OCI-LY7 (cell line): ENCODE results near the gene EIF3D. TPM values are rescaled to one million over a fixed set of nuclear protein-coding genes. Genes with fewer than 3 reads are reported as not detected.

ENCODE experiments used
- BruUV-seq: library from RNA; stranded (reverse); fragments of 400-500 nt; replicated peaks from 2 replicates; lab custom pipeline; 2021; lab: Mats Ljungman, UMichigan
- CTCF ChIA-PET: fragments of 300-600 bp; sonication (Branson Sonifier 250); formaldehyde crosslinking; loops from one replicate; lab custom pipeline; 2022; ENCODE audit warnings: antibody characterized with exemption; ENCODE audit not compliant: unreplicated experiment; lab: Charles Lee
- POLR2A ChIA-PET: fragments of 300-600 bp; sonication (Branson Sonifier 250); formaldehyde crosslinking; loops from one replicate; lab custom pipeline; 2022; ENCODE audit warnings: antibody characterized with exemption; lab: Charles Lee
- DNase-seq: peaks from one replicate; pipeline ENCODE4 v3.0.0-alpha.2; 2015; ENCODE audit warnings: low spot score
- H2AFZ ChIP-seq: fragments of 200-600 bp; sonication (generic), shearing (Covaris generic); 2 replicates; pipeline ENCODE4 v1.6.1; 2014; ENCODE audit warnings: mild to moderate bottlenecking, antibody characterized with exemption, low read length, moderate library complexity
- H3K27ac ChIP-seq: fragments of 200-600 bp; sonication (generic); 2 replicates; pipeline ENCODE4 v1.5.1; 2014; ENCODE audit warnings: mixed run types, low read depth, mild to moderate bottlenecking, moderate library complexity, low read length, inconsistent platforms; ENCODE audit not compliant: poor library complexity, severe bottlenecking
- H3K36me3 ChIP-seq: fragments of 200-600 bp; sonication (generic); 2 replicates; pipeline ENCODE4 v1.6.1; 2014; ENCODE audit warnings: mild to moderate bottlenecking, antibody characterized with exemption, low read length, moderate library complexity, mixed read lengths; ENCODE audit not compliant: insufficient read depth
- H3K4me1 ChIP-seq: fragments of 200-600 bp; sonication (generic); 2 replicates; pipeline ENCODE4 v1.5.1; 2014; ENCODE audit warnings: mild to moderate bottlenecking, low read length; ENCODE audit not compliant: insufficient read depth, poor library complexity, severe bottlenecking
- H3K4me2 ChIP-seq: fragments of 200-600 bp; sonication (generic); 2 replicates; pipeline ENCODE4 v1.6.1; 2014; ENCODE audit warnings: mild to moderate bottlenecking, low read length
- H3K4me3 ChIP-seq: fragments of 200-600 bp; sonication (generic); 2 replicates; pipeline ENCODE4 v1.5.1; 2014; ENCODE audit warnings: mild to moderate bottlenecking, low read depth, low read length; ENCODE audit not compliant: poor library complexity, severe bottlenecking
- H3K79me2 ChIP-seq: fragments of 200-600 bp; sonication (generic); 2 replicates; pipeline ENCODE4 v1.6.1; 2016; ENCODE audit warnings: low read depth, mild to moderate bottlenecking, low read length, moderate library complexity, mixed read lengths; ENCODE audit not compliant: insufficient read depth
- H3K9me2 ChIP-seq: fragments of 200-600 bp; sonication (generic); 2 replicates; pipeline ENCODE4 v1.6.1; 2016; ENCODE audit warnings: mild to moderate bottlenecking, low read length, mixed read lengths; ENCODE audit not compliant: insufficient read depth
- H3K9me3 ChIP-seq: fragments of 200-600 bp; sonication (generic); 2 replicates; pipeline ENCODE4 v1.6.1; 2014; ENCODE audit warnings: mild to moderate bottlenecking, mixed run types, low read length, mixed read lengths
- H4K20me1 ChIP-seq: fragments of 200-600 bp; sonication (generic); 2 replicates; pipeline ENCODE4 v1.6.1; 2014; ENCODE audit warnings: mild to moderate bottlenecking, antibody characterized with exemption, low read length, moderate library complexity, mixed read lengths; ENCODE audit not compliant: insufficient read depth
- CTCF ChIP-seq: fragments of 200-600 bp; sonication (generic); conservative IDR thresholded peaks from 2 replicates; pipeline ENCODE4 v1.5.1; 2014; ENCODE audit warnings: mild to moderate bottlenecking, antibody characterized with exemption, low read length, moderate library complexity, mixed read lengths
- EZH2phosphoT487 ChIP-seq: fragments of 200-600 bp; sonication (generic); IDR thresholded peaks from 2 replicates; pipeline ENCODE4 v1.6.1; 2018; ENCODE audit warnings: low read depth, borderline replicate concordance, mild to moderate bottlenecking, mixed run types, antibody characterized with exemption, low read length, moderate library complexity, mixed read lengths
- intact Hi-C: fragments of 100-400 bp; cut with micrococcal nuclease; formaldehyde crosslinking; loops from one replicate; pipeline ENCODE4 v1.10.0; 2022; ENCODE audit not compliant: unreplicated experiment
- total RNA-seq, 2 experiments: library from RNA; depleted of rRNA in 1 of 2; stranded (reverse); fragments of >200 nt in 1 of 2; shearing (Covaris generic) in 1 of 2; gene quantifications; 2 replicates each; pipeline ENCODE4 v1.2.3, GENCODE V29; 2014 to 2022

EIF3D gene
- total RNA-seq, 2 experiments from 2014 or later, result 223 to 270 TPM

- Histone ChIP-seq H3K4me3 (peak overlapping the region; percentile 79), H3K4me1 (peaks cover 12% of the 10 kb centered on the region), H3K9me2 (no peaks in the 10 kb centered on the region), H3K9me3 (no peaks in the 10 kb centered on the region), H3K36me3 (peaks cover 42% of the 10 kb centered on the region), H3K79me2 (peaks cover 10% of the 10 kb centered on the region; the same call in 1 of the 2 replicates), H2AFZ (peak overlapping the region; percentile 79), H3K4me2 (peak overlapping the region; percentile 74), H4K20me1 (no peaks in the 10 kb centered on the region), H3K27ac (peak overlapping the region; percentile 93)
- POLR2A ChIA-PET, result interaction anchor here (0.5 to 0.6 kb wide), 2 partner anchors 74 to 469 kb away, joined by 4 to 5 read pairs; no protein-coding TSS in a partner anchor
- intact Hi-C loops, result no loop called here
- TF ChIP-seq EZH2phosphoT487 (no peak), CTCF (no peak)
- TSS peak; percentile 87 for BruUV-seq
- no peak for DNase-seq
- CTCF ChIA-PET, result interaction anchor here (0.6 kb wide), 1 partner anchor 120 kb away, joined by 3 read pairs; no protein-coding TSS in a partner anchor
These were observed 48.0 kb downstream of the EIF3D start for GRCh38 chr22:36480941-36481392.

DNA sequence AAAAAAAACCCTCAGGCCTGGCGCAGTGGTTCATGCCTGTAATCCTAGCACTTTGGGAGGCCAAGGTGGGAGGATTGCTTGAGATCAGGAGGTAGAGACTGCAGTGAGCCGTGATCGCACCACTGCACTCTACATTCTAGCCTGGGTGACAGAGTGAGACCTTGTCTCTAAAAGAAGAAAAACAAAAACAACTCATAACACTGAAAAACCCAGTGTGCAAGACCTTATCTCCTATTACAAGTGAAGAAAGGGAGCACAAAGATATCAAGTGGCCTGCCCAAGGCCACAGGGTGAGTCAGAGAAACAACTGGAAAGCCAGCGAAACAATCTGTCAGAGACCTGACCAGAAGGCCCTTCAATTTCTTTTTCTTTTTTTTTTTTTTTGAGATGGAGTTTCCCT lies 50.0 kb downstream of the EIF3D start:
- POLR2A ChIA-PET, result no interaction called here

More for the DNA sequence above, 50.0 kb downstream of the EIF3D start:
- H3K9me3 ChIP-seq, result no peaks in the 10 kb centered on the region
- peaks cover 62% of the 10 kb centered on the region for H3K36me3 ChIP-seq
- H3K4me3 ChIP-seq, result no peak overlapping the region
- H2AFZ ChIP-seq, result no peak overlapping the region
- H3K9me2 ChIP-seq, result no peaks in the 10 kb centered on the region
- no peak overlapping the region for H3K27ac ChIP-seq
- no peak for DNase-seq
- TF ChIP-seq EZH2phosphoT487 (no peak), CTCF (no peak)
- peaks cover 10% of the 10 kb centered on the region; the same call in 1 of the 2 replicates for H3K79me2 ChIP-seq
- peaks cover 12% of the 10 kb centered on the region for H3K4me1 ChIP-seq
- CTCF ChIA-PET, result no interaction called here
- no peak overlapping the region for H3K4me2 ChIP-seq
- BruUV-seq, result no TSS peak
- intact Hi-C loops, result no loop called here
- no peaks in the 10 kb centered on the region for H4K20me1 ChIP-seq
